ENCODE data around the gene RNU2-63P. TPM values are rescaled to one million over a fixed set of nuclear protein-coding genes. Genes with fewer than 3 reads are reported as not detected.

RNU2-63P gene
- total RNA-seq (2021) (3.9 TPM in 1 of 2 replicates, not detected in the other), Bru-seq, nascent RNA (percentile 75 among the genes with signal in this experiment), BruChase-seq, experiment 1, labeled RNA remaining after a 2-hour chase (percentile 45 among the genes with signal in this experiment), BruChase-seq, experiment 2, labeled RNA remaining after a 6-hour chase (percentile 59 among the genes with signal in this experiment)
- long read RNA-seq, partial matches to known transcripts, result 0 of 1 reads
- long read RNA-seq, other reads (novel, unspliced or antisense), result 0 of 1 reads

DNA sequence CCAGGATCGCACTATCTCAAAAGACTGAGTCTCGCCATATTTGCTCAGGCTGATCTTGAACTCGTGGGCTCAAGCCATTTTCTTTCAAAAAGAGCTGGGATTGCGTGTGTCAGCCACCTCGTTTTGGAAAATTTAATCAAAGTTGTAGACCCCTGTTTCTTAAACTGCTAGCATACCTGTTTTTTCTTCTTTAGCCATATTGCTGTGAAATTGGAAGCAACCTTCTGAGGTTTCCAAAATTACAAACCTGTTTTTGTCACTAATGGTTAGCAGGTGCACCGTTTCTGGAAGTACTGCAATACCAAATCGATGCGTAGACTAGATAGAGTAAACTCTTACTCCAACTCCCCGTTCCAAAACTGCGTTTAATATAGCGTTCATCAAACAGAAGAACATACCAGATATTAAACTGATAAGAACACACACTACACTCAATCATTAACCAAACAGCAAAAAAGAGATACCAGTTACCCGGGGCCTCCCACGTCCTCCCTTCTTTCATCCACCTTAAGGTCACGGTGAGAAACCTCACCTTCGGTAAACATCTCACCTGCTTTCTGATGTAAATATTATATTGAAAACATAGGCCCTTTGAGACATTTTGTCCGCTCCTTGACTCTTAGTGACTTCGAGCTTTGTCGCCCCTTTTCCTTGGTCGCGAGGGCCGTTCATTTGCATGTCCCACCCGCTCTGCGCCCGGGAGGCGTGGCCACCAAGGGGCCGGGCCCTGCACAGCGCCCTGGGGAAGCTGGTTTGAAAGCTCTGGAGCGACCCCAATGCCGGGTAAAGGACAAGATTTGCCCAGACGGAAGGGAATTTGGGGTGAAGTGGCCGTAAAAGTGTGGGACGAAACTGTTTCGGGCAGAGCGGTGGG is at the start of gene RNU2-63P:
TSS of gene RNU2-63P (minus strand) at position 462 of the 874 bp plus-strand sequence.
- H3K4me2 ChIP-seq, result peak within 1 kb of the TSS; percentile 74
- BruUV-seq (replicated peaks), result TSS peak; percentile 100
- no peaks in the 10 kb centered on the region for H3K79me2 ChIP-seq (ENCODE audit: low read depth)
- peak within 1 kb of the TSS; percentile 76 for H3K4me3 ChIP-seq
- H3K9me2 ChIP-seq (ENCODE audit: insufficient read depth), result no peaks in the 10 kb centered on the region
- no peaks in the 10 kb centered on the region for H3K9me3 ChIP-seq (ENCODE audit: insufficient read depth, low read depth)
- no peaks in the 10 kb centered on the region for H4K20me1 ChIP-seq (ENCODE audit: insufficient read depth)
- TF ChIP-seq, protein P1, sequence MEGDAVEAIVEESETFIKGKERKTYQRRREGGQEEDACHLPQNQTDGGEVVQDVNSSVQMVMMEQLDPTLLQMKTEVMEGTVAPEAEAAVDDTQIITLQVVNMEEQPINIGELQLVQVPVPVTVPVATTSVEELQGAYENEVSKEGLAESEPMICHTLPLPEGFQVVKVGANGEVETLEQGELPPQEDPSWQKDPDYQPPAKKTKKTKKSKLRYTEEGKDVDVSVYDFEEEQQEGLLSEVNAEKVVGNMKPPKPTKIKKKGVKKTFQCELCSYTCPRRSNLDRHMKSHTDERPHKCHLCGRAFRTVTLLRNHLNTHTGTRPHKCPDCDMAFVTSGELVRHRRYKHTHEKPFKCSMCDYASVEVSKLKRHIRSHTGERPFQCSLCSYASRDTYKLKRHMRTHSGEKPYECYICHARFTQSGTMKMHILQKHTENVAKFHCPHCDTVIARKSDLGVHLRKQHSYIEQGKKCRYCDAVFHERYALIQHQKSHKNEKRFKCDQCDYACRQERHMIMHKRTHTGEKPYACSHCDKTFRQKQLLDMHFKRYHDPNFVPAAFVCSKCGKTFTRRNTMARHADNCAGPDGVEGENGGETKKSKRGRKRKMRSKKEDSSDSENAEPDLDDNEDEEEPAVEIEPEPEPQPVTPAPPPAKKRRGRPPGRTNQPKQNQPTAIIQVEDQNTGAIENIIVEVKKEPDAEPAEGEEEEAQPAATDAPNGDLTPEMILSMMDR (conservative IDR thresholded peaks at IDR 0.05), result no peak
- no peak for TF ChIP-seq EZH2 (IDR thresholded peaks at IDR 0.05; ENCODE audit: low read depth)
- CTCF ChIA-PET, result no interaction called here
- intact Hi-C loops (cut with micrococcal nuclease; ENCODE audit: unreplicated experiment), result loop anchor here (2.0 kb wide), 1 partner anchor 38 kb away; the partner anchor contains the start of gene KRCC1
- H2AFZ ChIP-seq, result peak within 1 kb of the TSS; percentile 99
- H3F3A ChIP-seq (ENCODE audit: insufficient read depth, low read depth), result peaks cover 8% of the 10 kb centered on the region; the same call in 1 of the 2 replicates
- 0 out of 2 replicates have a peak, but pooled peaks cover 7% of the 10 kb centered on the region for H3K4me1 ChIP-seq (replicated peaks; ENCODE audit: insufficient read depth)
- H3K36me3 ChIP-seq (ENCODE audit: low read depth), result no peaks in the 10 kb centered on the region
- POLR2A ChIA-PET (ENCODE audit: unreplicated experiment), result interaction anchor here (0.7 kb wide), 1 partner anchor 10 kb away, joined by 4 read pairs; no protein-coding TSS in a partner anchor
- no peaks in the 10 kb centered on the region for H3K27me3 ChIP-seq (ENCODE audit: insufficient read depth, low read depth)
- H3K27ac ChIP-seq, result peak within 1 kb of the TSS; percentile 93
- peak; percentile 78 to 95 for DNase-seq

- Histone ChIP-seq H3K4me3 (no peak overlapping the region), H2AFZ (no peak overlapping the region), H3K4me2 (no peak overlapping the region)
Observed at GRCh38 chr2:88061295-88061694, 44.9 kb upstream of the RNU2-63P start.

DNA sequence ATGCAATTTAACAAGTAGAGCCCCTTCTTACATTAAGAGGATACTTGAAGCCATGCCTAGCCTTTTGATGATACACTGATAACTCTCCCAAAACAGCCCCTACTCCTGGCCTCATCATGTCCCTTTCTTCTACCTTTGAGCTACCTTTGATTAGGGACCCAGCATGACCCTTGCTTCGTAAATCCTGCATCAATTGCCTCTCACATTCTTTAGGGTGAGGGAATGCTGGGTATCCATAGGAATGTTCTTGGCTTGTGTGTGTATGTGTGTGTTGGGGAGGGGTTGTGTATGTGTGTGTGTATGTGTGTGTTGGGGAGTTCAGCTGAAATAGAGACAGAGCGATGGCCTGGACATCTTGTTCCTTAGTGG is 44.5 kb upstream of the RNU2-63P start:
- Histone ChIP-seq H3K27ac (no peak overlapping the region), H4K20me1 (ENCODE audit: insufficient read depth) (no peaks in the 10 kb centered on the region), H3K36me3 (ENCODE audit: low read depth) (no peaks in the 10 kb centered on the region), H3K4me3 (no peak overlapping the region), H2AFZ (no peak overlapping the region), H3F3A (ENCODE audit: insufficient read depth, low read depth) (no peaks in the 10 kb centered on the region), H3K27me3 (ENCODE audit: insufficient read depth, low read depth) (no peaks in the 10 kb centered on the region), H3K4me1 (replicated peaks; ENCODE audit: insufficient read depth) (peaks cover 9% of the 10 kb centered on the region; the same call in 1 of the 2 replicates), H3K9me3 (ENCODE audit: insufficient read depth, low read depth) (no peaks in the 10 kb centered on the region), H3K4me2 (no peak overlapping the region), H3K79me2 (ENCODE audit: low read depth) (no peaks in the 10 kb centered on the region), H3K9me2 (ENCODE audit: insufficient read depth) (no peaks in the 10 kb centered on the region)
- POLR2A ChIA-PET (ENCODE audit: unreplicated experiment), result no interaction called here
- intact Hi-C loops (cut with micrococcal nuclease; ENCODE audit: unreplicated experiment), result loop anchor here (1.0 kb wide), 2 partner anchors 97 to 126 kb away; no protein-coding TSS in a partner anchor
- no peak for TF ChIP-seq EZH2 (IDR thresholded peaks at IDR 0.05; ENCODE audit: low read depth)
- TF ChIP-seq, protein P1 (conservative IDR thresholded peaks at IDR 0.05), result no peak
- BruUV-seq (replicated peaks), result no TSS peak
- no peak for DNase-seq
- CTCF ChIA-PET, result interaction anchor here (0.6 to 1.5 kb wide), 3 partner anchors 13 to 105 kb away, joined by 3 to 20 read pairs (median 3); no protein-coding TSS in a partner anchor

More at GRCh38 chr2:88061295-88061694, 44.9 kb upstream of the RNU2-63P start:
- no peaks in the 10 kb centered on the region for H3K79me2 ChIP-seq (ENCODE audit: low read depth)
- no peaks in the 10 kb centered on the region for H3F3A ChIP-seq (ENCODE audit: insufficient read depth, low read depth)
- no peak overlapping the region for H3K27ac ChIP-seq
- no peaks in the 10 kb centered on the region for H3K36me3 ChIP-seq (ENCODE audit: low read depth)
- H3K9me3 ChIP-seq (ENCODE audit: insufficient read depth, low read depth), result no peaks in the 10 kb centered on the region
- no TSS peak for BruUV-seq (replicated peaks)
- TF ChIP-seq EZH2 (IDR thresholded peaks at IDR 0.05; ENCODE audit: low read depth), result no peak
- TF ChIP-seq, protein P1 (conservative IDR thresholded peaks at IDR 0.05), result no peak
- peaks cover 5% of the 10 kb centered on the region; the same call in 1 of the 2 replicates for H3K4me1 ChIP-seq (replicated peaks; ENCODE audit: insufficient read depth)
- POLR2A ChIA-PET (ENCODE audit: unreplicated experiment), result no interaction called here
- no peaks in the 10 kb centered on the region for H3K9me2 ChIP-seq (ENCODE audit: insufficient read depth)
- CTCF ChIA-PET, result interaction anchor here (0.6 to 1.5 kb wide), 2 partner anchors 14 to 98 kb away, joined by 3 to 20 read pairs; no protein-coding TSS in a partner anchor
- no peak for DNase-seq
- no peaks in the 10 kb centered on the region for H3K27me3 ChIP-seq (ENCODE audit: insufficient read depth, low read depth)
- no peaks in the 10 kb centered on the region for H4K20me1 ChIP-seq (ENCODE audit: insufficient read depth)
- intact Hi-C loops (cut with micrococcal nuclease; ENCODE audit: unreplicated experiment), result no loop called here
